Large intestine (tissue), 3 donors: Measurements from ENCODE around the gene LAMP1. TPM values are rescaled to one million over a fixed set of nuclear protein-coding genes. Genes with fewer than 3 reads are reported as not detected.
"Not testable (repeated sequence)": the region's sequence is repeated elsewhere in the genome, so short reads cannot be mapped to it uniquely, and the experiment has no call there.

Experiments used
- DNase-seq, 2 donors: peaks; one replicate each; pipeline versions ENCODE4 v3.0.0 to v3.0.0-alpha.2; 2013
- H3K27ac ChIP-seq: one replicate; pipeline ENCODE4 v1.5.1; 2013; ENCODE audit warnings: low read length
- H3K27me3 ChIP-seq: 2 replicates; pipeline ENCODE4 v1.6.1; 2013; ENCODE audit warnings: low read length; ENCODE audit not compliant: control insufficient read depth, insufficient read depth
- H3K36me3 ChIP-seq: 2 replicates; pipeline ENCODE4 v1.6.1; 2013; ENCODE audit warnings: low read length; ENCODE audit not compliant: control insufficient read depth, insufficient read depth
- H3K4me1 ChIP-seq: one replicate; pipeline ENCODE4 v1.6.1; 2013; ENCODE audit warnings: low read length; ENCODE audit not compliant: control insufficient read depth, insufficient read depth
- H3K4me3 ChIP-seq: one replicate; pipeline ENCODE4 v1.5.1; 2013; ENCODE audit warnings: low read length
- H3K9me3 ChIP-seq: one replicate; pipeline ENCODE4 v1.6.1; 2013; ENCODE audit warnings: mild to moderate bottlenecking, low read depth, low read length, moderate library complexity; ENCODE audit not compliant: control insufficient read depth
- WGBS: methylation state at CpG from one replicate; pipeline ENCODE4 v1.1.5; 2013; ENCODE audit warnings: low lambda C conversion rate; ENCODE audit not compliant: insufficient coverage; 5-methylcytosine and 5-hydroxymethylcytosine counted together
- polyA plus RNA-seq: library from polyadenylated mRNA; unstranded; fragments of 120-200 nt; gene quantifications from one replicate; pipeline ENCODE4 v1.2.1, GENCODE V29; 2013

The LAMP1 gene
- polyA plus RNA-seq, 1 donor: 215 TPM

- H3K36me3 ChIP-seq: peaks cover 24% of the 10 kb centered on the region
- H3K9me3 ChIP-seq: peaks cover 3% of the 10 kb centered on the region
- H3K4me1 ChIP-seq: no peaks in the 10 kb centered on the region
- no peak overlapping the region for H3K4me3 ChIP-seq
- H3K27me3 ChIP-seq: no peaks in the 10 kb centered on the region
- DNase-seq: no peak
- no peak overlapping the region for H3K27ac ChIP-seq
- WGBS: no CpG with 5 or more reads among the region's 15 CpGs
Observed at GRCh38 chr13:113338451-113338850, 41.4 kb downstream of the LAMP1 start.

- no peak overlapping the region for H3K4me3 ChIP-seq
- peaks cover 16% of the 10 kb centered on the region for H3K9me3 ChIP-seq
- H3K4me1 ChIP-seq: no peaks in the 10 kb centered on the region
- H3K27ac ChIP-seq: no peak overlapping the region
- H3K36me3 ChIP-seq: peaks cover 42% of the 10 kb centered on the region
- 95% methylated on average over 4 of the region's 34 CpGs for WGBS
- no peak for DNase-seq
- no peaks in the 10 kb centered on the region for H3K27me3 ChIP-seq
Observed at GRCh38 chr13:113342820-113343691, 46.0 kb downstream of the LAMP1 start.

GRCh38 chr13:113343692-113343968, 46.6 kb downstream of the LAMP1 start:
- no peaks in the 10 kb centered on the region for H3K27me3 ChIP-seq
- peaks cover 44% of the 10 kb centered on the region for H3K36me3 ChIP-seq
- WGBS: no CpG with 5 or more reads among the region's 7 CpGs
- H3K9me3 ChIP-seq: peaks cover 20% of the 10 kb centered on the region
- H3K4me3 ChIP-seq: no peak overlapping the region
- no peaks in the 10 kb centered on the region for H3K4me1 ChIP-seq
- DNase-seq: no peak
- no peak overlapping the region for H3K27ac ChIP-seq

- Histone ChIP-seq H3K4me3 (no peak overlapping the region), H3K4me1 (no peaks in the 10 kb centered on the region), H3K27me3 (no peaks in the 10 kb centered on the region), H3K27ac (no peak overlapping the region), H3K9me3 (peaks cover 22% of the 10 kb centered on the region), H3K36me3 (peaks cover 60% of the 10 kb centered on the region)
- no CpG with 5 or more reads among the region's 17 CpGs for WGBS
- no peak for DNase-seq
Observed at GRCh38 chr13:113345486-113345885, 48.4 kb downstream of the LAMP1 start.

GRCh38 chr13:113347736-113348225, 50.7 kb downstream of the LAMP1 start:
- not testable (repeated sequence) for H3K27ac ChIP-seq, H3K27me3 ChIP-seq, H3K4me1 ChIP-seq, H3K4me3 ChIP-seq, DNase-seq
- peaks cover 70% of the 10 kb centered on the region for H3K36me3 ChIP-seq
- WGBS: 100% methylated on average over 1 of the region's 19 CpGs
- peaks cover 22% of the 10 kb centered on the region for H3K9me3 ChIP-seq

DNA sequence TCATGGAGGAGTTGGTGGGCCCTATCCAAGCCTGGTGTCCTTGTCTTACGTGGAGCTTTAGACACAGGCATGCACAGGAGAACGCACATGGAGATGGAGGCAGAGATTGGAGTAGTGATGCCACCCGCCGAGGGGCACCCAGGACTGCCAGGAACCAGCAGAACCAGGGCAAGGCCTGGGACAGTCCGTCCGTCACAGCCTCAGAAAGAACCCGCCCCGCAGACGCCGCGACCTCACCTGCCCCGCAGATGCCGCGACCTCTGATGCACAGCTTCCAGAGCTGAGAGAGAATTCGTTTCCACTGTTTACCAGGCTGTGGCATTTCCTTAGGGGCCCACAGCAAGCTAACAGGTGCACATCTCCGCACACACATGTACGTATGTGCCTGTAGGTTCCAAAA, 51.6 kb downstream of the LAMP1 start:
- no peaks in the 10 kb centered on the region for H3K27me3 ChIP-seq
- no peak overlapping the region for H3K27ac ChIP-seq
- WGBS: no CpG with 5 or more reads among the region's 17 CpGs
- peaks cover 22% of the 10 kb centered on the region for H3K9me3 ChIP-seq
- H3K4me3 ChIP-seq: no peak overlapping the region
- no peaks in the 10 kb centered on the region for H3K4me1 ChIP-seq
- DNase-seq: no peak
- peaks cover 68% of the 10 kb centered on the region for H3K36me3 ChIP-seq

DNA sequence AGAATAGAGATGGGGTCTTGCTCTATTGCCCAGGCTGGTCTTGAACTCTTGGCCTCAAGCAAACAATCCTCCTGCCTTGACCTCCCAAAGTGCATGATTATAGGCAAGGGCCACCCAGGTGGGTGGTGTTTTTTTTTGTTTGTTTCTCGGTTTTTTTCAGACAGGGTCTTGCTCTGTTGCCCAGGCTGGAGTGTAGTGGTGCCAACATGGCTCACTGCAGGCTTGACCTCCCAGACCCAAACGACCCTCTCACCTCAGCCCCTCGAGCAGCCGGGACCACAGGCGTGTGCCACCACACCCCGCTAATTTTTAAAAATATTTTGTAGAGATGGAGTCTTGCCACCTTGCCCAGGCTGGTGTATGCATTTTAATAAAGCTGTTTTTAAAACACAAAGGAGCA, 52.0 kb downstream of the LAMP1 start:
- DNase-seq: no peak
- Histone ChIP-seq H3K4me1 (no peaks in the 10 kb centered on the region), H3K27ac (no peak overlapping the region), H3K36me3 (peaks cover 67% of the 10 kb centered on the region), H3K9me3 (peaks cover 22% of the 10 kb centered on the region), H3K4me3 (no peak overlapping the region), H3K27me3 (no peaks in the 10 kb centered on the region)
- no CpG with 5 or more reads among the region's 6 CpGs for WGBS

DNA sequence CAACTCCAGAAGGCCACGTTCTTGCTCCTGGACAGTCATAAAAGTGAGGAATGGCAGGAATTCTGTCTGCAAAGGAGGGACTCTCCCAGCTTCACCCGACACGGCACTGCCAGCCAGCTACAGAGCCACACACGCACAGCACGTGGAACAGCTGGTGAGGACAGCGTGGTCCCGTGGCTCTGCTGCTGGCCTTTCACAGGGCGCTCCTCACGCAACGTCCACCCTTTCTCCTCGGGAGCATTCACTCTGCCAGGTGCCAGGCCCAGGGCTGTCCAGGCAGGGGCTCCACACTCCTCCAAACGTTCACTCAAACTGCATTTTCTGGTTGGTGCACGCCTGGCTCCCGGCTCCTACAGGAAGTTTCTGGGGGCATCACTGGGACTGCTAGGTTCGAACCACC, 52.5 kb downstream of the LAMP1 start:
- H3K4me3 ChIP-seq: no peak overlapping the region

GRCh38 chr13:113350065-113350937, 53.3 kb downstream of the LAMP1 start:
- no peak for DNase-seq
- Histone ChIP-seq H3K4me3 (no peak overlapping the region), H3K27me3 (no peaks in the 10 kb centered on the region), H3K36me3 (peaks cover 70% of the 10 kb centered on the region), H3K9me3 (peaks cover 27% of the 10 kb centered on the region), H3K4me1 (peaks cover 2% of the 10 kb centered on the region), H3K27ac (no peak overlapping the region)
- no CpG with 5 or more reads among the region's 32 CpGs for WGBS

More for the DNA sequence above, 52.5 kb downstream of the LAMP1 start:
- no peak overlapping the region for H3K27ac ChIP-seq
- no peaks in the 10 kb centered on the region for H3K27me3 ChIP-seq
- DNase-seq: no peak
- no peaks in the 10 kb centered on the region for H3K4me1 ChIP-seq
- peaks cover 66% of the 10 kb centered on the region for H3K36me3 ChIP-seq
- WGBS: no CpG with 5 or more reads among the region's 15 CpGs
- H3K9me3 ChIP-seq: peaks cover 22% of the 10 kb centered on the region

GRCh38 chr13:113350938-113351335, 53.9 kb downstream of the LAMP1 start:
- no CpG with 5 or more reads among the region's 20 CpGs for WGBS
- no peak overlapping the region for H3K4me3 ChIP-seq
- peaks cover 5% of the 10 kb centered on the region for H3K4me1 ChIP-seq
- no peaks in the 10 kb centered on the region for H3K27me3 ChIP-seq
- no peak for DNase-seq
- H3K36me3 ChIP-seq: peaks cover 64% of the 10 kb centered on the region
- peaks cover 21% of the 10 kb centered on the region for H3K9me3 ChIP-seq
- no peak overlapping the region for H3K27ac ChIP-seq
